Measurements from ENCODE around the gene OR13C4.

DNA sequence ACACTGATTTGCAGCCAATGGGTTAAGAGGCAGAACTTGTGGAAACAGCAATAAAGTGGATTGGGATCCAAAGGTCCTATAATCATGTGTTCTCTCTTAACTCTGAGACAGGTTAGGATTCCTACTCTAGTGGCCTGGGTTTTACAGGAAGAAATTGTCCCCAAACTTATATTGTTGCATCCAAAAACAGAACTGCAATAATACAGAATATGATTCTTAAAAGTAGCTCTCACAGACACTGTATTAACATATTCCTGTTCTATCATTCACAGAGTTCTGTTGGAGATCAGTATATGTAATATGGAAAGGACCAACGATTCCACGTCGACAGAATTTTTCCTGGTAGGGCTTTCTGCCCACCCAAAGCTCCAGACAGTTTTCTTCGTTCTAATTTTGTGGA, 41.9 kb upstream of the OR13C4 start, which contains the start of gene OR13C8:
- TF ChIP-seq, protein P1, sequence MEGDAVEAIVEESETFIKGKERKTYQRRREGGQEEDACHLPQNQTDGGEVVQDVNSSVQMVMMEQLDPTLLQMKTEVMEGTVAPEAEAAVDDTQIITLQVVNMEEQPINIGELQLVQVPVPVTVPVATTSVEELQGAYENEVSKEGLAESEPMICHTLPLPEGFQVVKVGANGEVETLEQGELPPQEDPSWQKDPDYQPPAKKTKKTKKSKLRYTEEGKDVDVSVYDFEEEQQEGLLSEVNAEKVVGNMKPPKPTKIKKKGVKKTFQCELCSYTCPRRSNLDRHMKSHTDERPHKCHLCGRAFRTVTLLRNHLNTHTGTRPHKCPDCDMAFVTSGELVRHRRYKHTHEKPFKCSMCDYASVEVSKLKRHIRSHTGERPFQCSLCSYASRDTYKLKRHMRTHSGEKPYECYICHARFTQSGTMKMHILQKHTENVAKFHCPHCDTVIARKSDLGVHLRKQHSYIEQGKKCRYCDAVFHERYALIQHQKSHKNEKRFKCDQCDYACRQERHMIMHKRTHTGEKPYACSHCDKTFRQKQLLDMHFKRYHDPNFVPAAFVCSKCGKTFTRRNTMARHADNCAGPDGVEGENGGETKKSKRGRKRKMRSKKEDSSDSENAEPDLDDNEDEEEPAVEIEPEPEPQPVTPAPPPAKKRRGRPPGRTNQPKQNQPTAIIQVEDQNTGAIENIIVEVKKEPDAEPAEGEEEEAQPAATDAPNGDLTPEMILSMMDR (IDR thresholded peaks at IDR 0.05) = no peak
- TF ChIP-seq, protein P2, sequence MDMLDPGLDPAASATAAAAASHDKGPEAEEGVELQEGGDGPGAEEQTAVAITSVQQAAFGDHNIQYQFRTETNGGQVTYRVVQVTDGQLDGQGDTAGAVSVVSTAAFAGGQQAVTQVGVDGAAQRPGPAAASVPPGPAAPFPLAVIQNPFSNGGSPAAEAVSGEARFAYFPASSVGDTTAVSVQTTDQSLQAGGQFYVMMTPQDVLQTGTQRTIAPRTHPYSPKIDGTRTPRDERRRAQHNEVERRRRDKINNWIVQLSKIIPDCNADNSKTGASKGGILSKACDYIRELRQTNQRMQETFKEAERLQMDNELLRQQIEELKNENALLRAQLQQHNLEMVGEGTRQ (CRISPR knock-in tag; IDR thresholded peaks at IDR 0.05) = no peak
- no peak for TF ChIP-seq NFYB (CRISPR knock-in tag; conservative IDR thresholded peaks at IDR 0.05; ENCODE audit: low read depth)
- no peak for TF ChIP-seq ATF1 (CRISPR knock-in tag; IDR thresholded peaks at IDR 0.05)
- no peak for TF ChIP-seq FOXJ3 (CRISPR knock-in tag; IDR thresholded peaks at IDR 0.05; ENCODE audit: borderline replicate concordance)
- TF ChIP-seq, protein P3, sequence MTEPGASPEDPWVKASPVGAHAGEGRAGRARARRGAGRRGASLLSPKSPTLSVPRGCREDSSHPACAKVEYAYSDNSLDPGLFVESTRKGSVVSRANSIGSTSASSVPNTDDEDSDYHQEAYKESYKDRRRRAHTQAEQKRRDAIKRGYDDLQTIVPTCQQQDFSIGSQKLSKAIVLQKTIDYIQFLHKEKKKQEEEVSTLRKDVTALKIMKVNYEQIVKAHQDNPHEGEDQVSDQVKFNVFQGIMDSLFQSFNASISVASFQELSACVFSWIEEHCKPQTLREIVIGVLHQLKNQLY (CRISPR knock-in tag; IDR thresholded peaks at IDR 0.05) = no peak
- TF ChIP-seq TCF7 (CRISPR knock-in tag; IDR thresholded peaks at IDR 0.05; ENCODE audit: low read depth) = no peak
- no peak for TF ChIP-seq CBFB (CRISPR knock-in tag; IDR thresholded peaks at IDR 0.05; ENCODE audit: low read depth)
- TF ChIP-seq ELF4 (CRISPR knock-in tag; IDR thresholded peaks at IDR 0.05; ENCODE audit: low read depth) = no peak

All from WTC11 (cell line).